Measurements from ENCODE around the gene PCDH15.

Gene PCDH15

DNA sequence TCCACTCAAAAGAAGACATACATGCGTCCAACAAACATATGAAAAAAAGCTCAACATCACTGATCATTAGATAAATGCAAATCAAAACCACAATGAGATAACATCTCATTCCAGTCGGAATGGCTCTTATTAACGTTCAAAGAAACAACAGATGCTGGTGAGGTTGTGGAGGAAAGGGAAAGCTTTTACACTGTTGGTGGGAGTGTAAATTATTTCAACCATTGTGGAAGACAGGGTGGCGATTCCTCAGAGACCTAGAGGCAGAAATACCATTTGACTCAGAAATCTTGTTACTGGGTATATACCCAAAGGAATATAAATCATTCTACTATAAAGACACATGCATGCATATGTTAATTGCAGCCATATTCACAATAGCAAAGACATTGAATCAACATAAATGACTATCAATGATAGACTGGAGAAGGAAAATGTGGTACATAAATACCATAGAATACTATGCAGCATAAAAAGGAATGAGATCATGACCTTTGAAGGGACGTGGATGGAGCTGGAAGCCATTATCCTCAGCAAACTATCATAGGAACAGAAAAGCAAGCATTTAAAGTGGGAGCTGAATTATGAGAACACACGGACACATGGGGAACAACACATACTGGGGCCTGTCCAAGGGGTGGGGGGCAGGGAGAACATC lies 28.4 kb downstream of the PCDH15 start:
- no peak overlapping the region for H3K4me3 ChIP-seq (ENCODE audit: low read depth, low read length)
- TF ChIP-seq CTCF (IDR thresholded peaks at IDR 0.05; ENCODE audit: low read depth, low read length, missing control alignments): no peak
- DNase-seq (ENCODE audit: low read depth): no peak

DNA sequence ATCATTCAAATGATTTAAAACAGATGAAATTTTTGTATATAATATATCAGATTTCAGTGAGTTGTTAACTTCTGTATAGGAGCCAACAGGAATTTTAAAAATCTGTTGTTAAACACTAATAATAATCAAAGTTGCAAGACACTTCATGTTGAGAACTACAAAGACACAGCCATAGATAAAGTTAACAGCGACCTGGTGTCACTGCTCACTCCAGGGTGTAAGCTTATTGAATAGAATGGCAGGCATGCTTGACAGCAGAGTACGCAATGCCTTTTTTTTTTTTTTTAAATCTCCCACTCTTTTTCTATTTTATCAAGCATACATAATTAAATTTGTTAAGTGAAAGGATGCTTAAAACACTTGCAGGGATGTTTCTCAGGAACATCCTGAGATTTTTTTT lies 32.0 kb downstream of the PCDH15 start:
- DNase-seq (ENCODE audit: low read depth): no peak
- H3K4me3 ChIP-seq (ENCODE audit: low read depth, low read length): no peak overlapping the region
- TF ChIP-seq CTCF (IDR thresholded peaks at IDR 0.05; ENCODE audit: low read depth, low read length, missing control alignments): no peak

DNA sequence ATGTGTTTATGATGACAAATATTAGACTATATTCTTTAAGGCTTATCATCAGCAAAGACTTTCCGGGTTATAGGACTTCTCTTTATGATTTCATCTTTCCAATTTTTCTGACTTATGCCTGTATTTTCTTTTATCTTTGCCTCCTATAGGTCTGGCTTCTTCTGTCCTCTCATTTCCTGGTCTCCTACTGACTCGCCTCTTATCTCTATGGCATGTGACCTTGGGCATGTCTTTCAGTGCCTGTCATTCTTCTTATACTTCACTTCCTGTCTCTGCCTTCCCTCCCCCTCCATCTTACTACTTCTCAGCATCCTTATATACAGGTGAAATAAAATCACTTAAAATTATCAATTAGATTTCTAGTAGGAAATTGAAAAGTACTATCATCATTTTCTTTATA lies 42.2 kb downstream of the PCDH15 start:
- no peak overlapping the region for H3K4me3 ChIP-seq (ENCODE audit: low read depth, low read length)
- TF ChIP-seq CTCF (IDR thresholded peaks at IDR 0.05; ENCODE audit: low read depth, low read length, missing control alignments): no peak
- no peak for DNase-seq (ENCODE audit: low read depth)

DNA sequence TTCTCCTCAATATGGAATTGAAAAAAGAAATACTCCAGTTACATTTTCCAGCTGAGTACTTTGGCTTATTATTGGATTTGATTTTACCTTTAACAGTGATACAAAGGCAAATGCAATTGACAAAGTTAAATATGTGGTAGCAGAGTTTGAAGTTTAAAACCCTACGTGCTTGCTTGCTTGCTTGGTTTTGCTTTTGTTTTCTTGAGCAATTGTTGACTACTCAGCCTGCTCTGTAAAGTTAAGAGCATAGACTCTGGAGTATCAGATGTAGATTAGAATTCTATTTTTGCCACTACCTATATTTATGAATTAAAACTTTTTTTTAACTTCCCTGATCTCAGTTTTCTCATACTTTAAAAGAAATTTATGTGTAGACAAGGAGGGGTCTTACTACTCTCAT lies 51.4 kb downstream of the PCDH15 start:
- TF ChIP-seq CTCF (IDR thresholded peaks at IDR 0.05; ENCODE audit: low read depth, low read length, missing control alignments): no peak
- DNase-seq (ENCODE audit: low read depth): no peak
- H3K4me3 ChIP-seq (ENCODE audit: low read depth, low read length): no peak overlapping the region

GRCh38 chr10:54745436-54745835 lies 55.6 kb downstream of the PCDH15 start:
- DNase-seq (ENCODE audit: low read depth): no peak
- H3K4me3 ChIP-seq (ENCODE audit: low read depth, low read length): no peak overlapping the region
- TF ChIP-seq CTCF (IDR thresholded peaks at IDR 0.05; ENCODE audit: low read depth, low read length, missing control alignments): no peak

DNA sequence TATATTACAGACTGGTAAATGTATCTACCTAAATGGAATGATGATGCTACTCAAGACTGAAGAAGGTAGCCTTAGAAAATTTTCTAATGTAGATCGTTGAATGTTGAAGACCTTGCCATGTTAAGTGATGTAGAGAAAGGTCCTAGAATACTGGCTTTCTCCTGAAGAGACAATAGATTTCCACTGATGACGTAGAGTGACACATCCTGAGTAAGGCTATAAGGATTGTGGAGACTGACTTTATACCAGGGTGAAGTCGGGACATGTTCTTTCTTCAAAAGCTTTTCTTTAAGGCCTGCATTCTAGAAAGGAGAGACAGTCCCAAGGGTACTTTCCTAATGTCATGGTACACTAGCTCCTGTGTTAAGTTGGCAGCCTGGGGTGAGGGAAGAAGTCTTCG lies 58.6 kb downstream of the PCDH15 start:
- DNase-seq (ENCODE audit: low read depth): no peak
- TF ChIP-seq CTCF (IDR thresholded peaks at IDR 0.05; ENCODE audit: low read depth, low read length, missing control alignments): no peak

GRCh38 chr10:54728511-54728910 lies 72.5 kb downstream of the PCDH15 start:
- no peak for TF ChIP-seq CTCF (IDR thresholded peaks at IDR 0.05; ENCODE audit: low read depth, low read length, missing control alignments)
- no peak for DNase-seq (ENCODE audit: low read depth)
- no peak overlapping the region for H3K4me3 ChIP-seq (ENCODE audit: low read depth, low read length)

More for the DNA sequence above, 58.6 kb downstream of the PCDH15 start:
- H3K4me3 ChIP-seq (ENCODE audit: low read depth, low read length): no peak overlapping the region
